Adipose tissue (tissue), 3 donors: Measurements from ENCODE around the gene GKAP1. TPM values are rescaled to one million over a fixed set of nuclear protein-coding genes. Genes with fewer than 3 reads are reported as not detected.

Experiments
- H3K27ac ChIP-seq: one replicate; pipeline ENCODE4 v1.5.1; 2013; ENCODE audit warnings: low read depth, low read length
- WGBS, 3 donors: extraction: QIAGEN DNeasy Blood & Tissue Kit; methylation state at CpG; one replicate each; pipeline ENCODE4 v1.1.7; 2013; 5-methylcytosine and 5-hydroxymethylcytosine counted together
- polyA plus RNA-seq, 3 donors: library from polyadenylated mRNA; stranded (reverse); fragments of 200-250 nt; gene quantifications; one replicate each; pipeline ENCODE4 v1.2.3, GENCODE V29; 2013
- donor health status: healthy with polysubstance abuse.
- donor health status: Bipolar disorder and iron deficiency.
- donor health status: healthy.

The GKAP1 gene
- polyA plus RNA-seq, 3 donors: 4.3 to 5.3 (median 4.9) TPM

- no peak overlapping the region for H3K27ac ChIP-seq
- WGBS, 3 donors: 64 to 67% (median 66%) methylated on average over 4 of the region's 4 CpGs
These were observed 118.5 kb downstream of the GKAP1 start for GRCh38 chr9:83698976-83699585.

- no peak overlapping the region for H3K27ac ChIP-seq
- 63 to 87% (median 85%) methylated on average over 3 of the region's 3 CpGs for WGBS, 3 donors
These were observed 126.1 kb downstream of the GKAP1 start for GRCh38 chr9:83691492-83691891.

Other genes with a start within 250 kb of the GKAP1 start
- gene IDNK, start 194.6 kb downstream of the GKAP1 start, polyA plus RNA-seq: 10 to 100 TPM in 1 of 3 donors, 1 to 10 TPM in 2; 5.0 to 15.0 (median 6.9) TPM
- gene UBQLN1, start 109.8 kb downstream of the GKAP1 start, polyA plus RNA-seq: 10 to 100 TPM; 24.7 to 57.1 (median 33.0) TPM
- gene KIF27, start 103.7 kb upstream of the GKAP1 start, polyA plus RNA-seq: 1 to 10 TPM in 2 of 3 donors, under 1 TPM in 1; 0.98 to 1.3 (median 1.2) TPM
- 100 to 1,000 TPM; 154 to 339 (median 248) TPM for gene HNRNPK, start 162.4 kb upstream of the GKAP1 start, polyA plus RNA-seq
- gene RMI1, start 163.0 kb upstream of the GKAP1 start, polyA plus RNA-seq: 1 to 10 TPM; 1.6 to 2.9 (median 1.7) TPM